HG02884 (cell line): Measurements from ENCODE around the gene UNC5C.

Source experiments
- ATAC-seq: cut with Tn5 transposase; IDR thresholded peaks from one replicate; pipeline ENCODE4 v1.9.1; 2021; ENCODE audit warnings: mild to moderate bottlenecking, moderate library complexity; ENCODE audit not compliant: unreplicated experiment

The UNC5C gene

GRCh38 chr4:95231681-95232080, 317.1 kb downstream of the UNC5C start:
- ATAC-seq: no peak

- ATAC-seq: no peak
Observed at GRCh38 chr4:95225849-95226248, 322.9 kb downstream of the UNC5C start.

- ATAC-seq: no peak
Observed at GRCh38 chr4:95224402-95224801, 324.4 kb downstream of the UNC5C start.

GRCh38 chr4:95220205-95221175, 328.3 kb downstream of the UNC5C start:
- no peak for ATAC-seq

GRCh38 chr4:95219109-95219508, 329.7 kb downstream of the UNC5C start:
- ATAC-seq: no peak

DNA sequence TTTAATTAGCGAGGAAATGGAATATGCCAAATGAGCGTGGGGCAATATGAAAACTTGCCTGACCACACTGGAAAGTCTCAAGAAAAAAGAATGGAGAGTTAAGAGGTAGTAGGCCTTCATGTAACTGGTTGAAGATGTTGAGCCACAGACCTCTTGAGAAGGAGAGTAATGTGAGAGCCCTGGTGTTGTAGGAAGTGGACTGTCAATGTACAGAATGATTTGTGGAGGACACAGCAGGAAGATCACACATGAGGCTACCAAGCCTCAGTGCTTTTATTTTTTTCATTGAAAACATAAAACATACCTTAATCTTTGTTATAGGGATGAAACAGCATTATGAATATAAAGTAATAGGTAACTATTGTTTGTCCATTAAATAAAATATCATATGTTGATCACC, 331.6 kb downstream of the UNC5C start:
- no peak for ATAC-seq

- no peak for ATAC-seq
Observed at GRCh38 chr4:95216636-95217035, 332.1 kb downstream of the UNC5C start.

GRCh38 chr4:95215991-95216605, 332.7 kb downstream of the UNC5C start:
- no peak for ATAC-seq

- ATAC-seq: no peak
Observed at GRCh38 chr4:95215043-95215442, 333.7 kb downstream of the UNC5C start.

GRCh38 chr4:95214408-95214807, 334.4 kb downstream of the UNC5C start:
- no peak for ATAC-seq

DNA sequence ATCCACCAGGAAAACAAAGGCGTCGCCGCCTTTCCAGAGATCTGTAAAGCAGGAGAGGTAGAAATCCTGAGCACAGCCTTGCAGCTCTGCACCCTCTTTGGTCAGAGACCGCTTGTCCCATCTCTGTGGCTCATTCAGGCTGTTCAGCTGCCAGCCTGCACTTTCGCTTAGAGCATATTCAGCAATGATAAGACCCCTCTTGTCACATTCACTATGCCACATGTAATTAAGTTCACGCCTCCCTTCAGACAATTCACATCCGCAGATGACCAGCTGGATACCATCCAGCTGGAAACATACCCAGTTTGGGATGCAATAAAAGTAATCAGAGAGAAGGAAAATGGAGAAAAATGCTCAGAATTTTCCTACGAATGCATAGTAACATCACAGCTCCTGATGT, 335.4 kb downstream of the UNC5C start:
- no peak for ATAC-seq

- ATAC-seq: no peak
Observed at GRCh38 chr4:95212692-95213091, 336.1 kb downstream of the UNC5C start.

- ATAC-seq: no peak
Observed at GRCh38 chr4:95209927-95210326, 338.8 kb downstream of the UNC5C start.

GRCh38 chr4:95204873-95205272, 343.9 kb downstream of the UNC5C start:
- no peak for ATAC-seq

- ATAC-seq: no peak
Observed at GRCh38 chr4:95204267-95204844, 344.4 kb downstream of the UNC5C start.

DNA sequence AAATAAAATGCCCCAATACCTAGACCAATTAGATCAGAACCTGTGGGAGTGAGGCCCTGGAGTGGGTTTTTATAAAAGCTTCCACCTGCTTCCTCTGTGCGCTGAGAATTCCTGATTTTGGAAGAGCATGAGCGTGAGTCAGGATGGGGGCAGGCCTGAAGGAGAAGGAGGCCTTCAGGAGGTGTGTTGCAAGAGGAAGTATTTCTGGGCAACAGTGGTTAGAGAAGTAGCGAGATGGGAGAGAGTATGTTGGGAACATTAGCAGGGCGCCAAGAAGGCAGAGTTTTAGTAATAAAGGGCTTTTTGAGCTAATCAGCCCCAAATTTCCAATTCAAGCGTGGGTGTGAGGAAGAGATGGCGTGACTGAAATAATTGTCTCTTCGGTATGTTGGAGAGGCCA, 349.8 kb downstream of the UNC5C start:
- no peak for ATAC-seq

DNA sequence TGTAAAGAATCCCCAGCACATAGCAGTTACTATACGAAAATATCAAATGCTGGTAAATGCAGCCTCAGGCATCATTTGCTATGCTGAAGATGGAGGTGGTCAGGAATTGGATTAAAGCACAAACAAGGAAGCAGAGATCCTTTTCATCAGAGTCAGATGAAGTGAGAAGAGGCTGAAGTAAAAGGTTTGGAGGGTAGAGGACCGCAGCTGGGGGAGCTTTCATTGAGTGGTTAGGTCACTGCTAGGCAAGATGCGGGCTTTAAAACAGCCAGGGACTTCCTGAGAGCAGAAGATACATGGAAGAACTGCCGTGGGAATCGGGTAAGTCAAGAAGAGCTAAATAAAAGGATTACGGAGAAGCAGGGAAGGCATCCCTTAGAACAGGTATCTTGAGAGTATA, 351.4 kb downstream of the UNC5C start:
- ATAC-seq: no peak

- no peak for ATAC-seq
Observed at GRCh38 chr4:95193391-95194224, 355.2 kb downstream of the UNC5C start.

DNA sequence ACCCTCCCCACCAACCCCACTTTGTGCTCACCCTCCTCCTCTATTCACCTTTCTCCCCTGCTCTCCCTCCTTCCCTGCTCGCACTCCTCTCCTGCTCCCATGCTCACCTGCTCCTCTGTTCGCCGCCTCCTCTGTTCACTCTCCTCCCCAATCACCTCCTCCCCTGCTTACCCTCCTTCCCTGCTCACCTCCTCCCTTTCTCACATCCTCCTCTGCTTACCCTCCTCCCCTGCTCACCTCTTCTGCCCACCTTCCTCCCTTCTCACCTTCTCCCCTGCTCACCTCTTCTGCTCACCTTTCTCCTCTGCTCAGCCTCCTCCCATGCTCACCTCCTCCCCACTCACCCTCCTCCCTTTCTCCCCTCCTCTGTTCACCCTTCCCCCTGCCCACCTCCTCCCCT, 357.2 kb downstream of the UNC5C start:
- no peak for ATAC-seq

- no peak for ATAC-seq
Observed at GRCh38 chr4:95190751-95191436, 357.9 kb downstream of the UNC5C start.
